H9 (cell line): ENCODE measurements around the gene SLC39A7. TPM values are rescaled to one million over a fixed set of nuclear protein-coding genes. Genes with fewer than 3 reads are reported as not detected.

Source experiments
- DNase-seq: peaks from one replicate; pipeline ENCODE4 v3.0.0-alpha.2; 2017
- H2AFZ ChIP-seq: one replicate; pipeline ENCODE4 v1.6.1; 2013; ENCODE audit warnings: mild to moderate bottlenecking, low read length, control low read depth, moderate library complexity
- H2AK5ac ChIP-seq: 2 replicates; pipeline ENCODE4 v1.6.1; 2013; ENCODE audit warnings: low read length, control low read depth, mixed read lengths; ENCODE audit not compliant: insufficient read length
- H2BK120ac ChIP-seq: one replicate; pipeline ENCODE4 v1.6.1; 2013; ENCODE audit warnings: low read depth, mild to moderate bottlenecking, low read length, control low read depth, inconsistent platforms; ENCODE audit not compliant: poor library complexity, severe bottlenecking
- H2BK12ac ChIP-seq: 2 replicates; pipeline ENCODE4 v1.6.1; 2013; ENCODE audit warnings: low read length, control low read depth, mixed read lengths, low read depth; ENCODE audit not compliant: insufficient read length
- H2BK15ac ChIP-seq: 2 replicates; pipeline ENCODE4 v1.6.1; 2013; ENCODE audit warnings: low read depth, low read length, control low read depth
- H2BK20ac ChIP-seq: one replicate; pipeline ENCODE4 v1.6.1; 2013; ENCODE audit warnings: low read depth, mild to moderate bottlenecking, low read length, control low read depth, inconsistent platforms; ENCODE audit not compliant: poor library complexity, severe bottlenecking
- H2BK5ac ChIP-seq: 2 replicates; pipeline ENCODE4 v1.6.1; 2013; ENCODE audit warnings: low read length, control low read depth, mixed read lengths; ENCODE audit not compliant: insufficient read length
- H3K14ac ChIP-seq: 2 replicates; pipeline ENCODE4 v1.6.1; 2013; ENCODE audit warnings: low read length, control low read depth; ENCODE audit not compliant: insufficient read depth
- H3K18ac ChIP-seq: 2 replicates; pipeline ENCODE4 v1.6.1; 2013; ENCODE audit warnings: low read depth, mild to moderate bottlenecking, mixed read lengths, low read length, control low read depth; ENCODE audit not compliant: insufficient read length
- H3K23ac ChIP-seq: 2 replicates; pipeline ENCODE4 v1.6.1; 2013; ENCODE audit warnings: low read length, control low read depth, mixed read lengths, low read depth; ENCODE audit not compliant: insufficient read length
- H3K23me2 ChIP-seq: 2 replicates; pipeline ENCODE4 v1.6.1; 2013; ENCODE audit warnings: low read depth, mild to moderate bottlenecking, mixed read lengths, low read length, control low read depth; ENCODE audit not compliant: insufficient read length, poor library complexity, severe bottlenecking
- H3K27ac ChIP-seq: 2 replicates; pipeline ENCODE4 v1.5.1; 2013; ENCODE audit warnings: low read length, control low read depth, mixed read lengths, low read depth; ENCODE audit not compliant: insufficient read length
- H3K27me3 ChIP-seq: 2 replicates; pipeline ENCODE4 v1.6.1; 2013; ENCODE audit warnings: low read length, control low read depth, inconsistent platforms; ENCODE audit not compliant: insufficient read depth
- H3K4ac ChIP-seq: 2 replicates; pipeline ENCODE4 v1.6.1; 2013; ENCODE audit warnings: low read depth, mild to moderate bottlenecking, control low read depth, inconsistent platforms, low read length, moderate library complexity
- H3K4me1 ChIP-seq: 2 replicates; pipeline ENCODE4 v1.6.1; 2013; ENCODE audit warnings: low read length, control low read depth, inconsistent platforms; ENCODE audit not compliant: insufficient read depth
- H3K4me2 ChIP-seq: 2 replicates; pipeline ENCODE4 v1.6.1; 2013; ENCODE audit warnings: low read length, control low read depth, mixed read lengths; ENCODE audit not compliant: insufficient read length, insufficient read depth
- H3K56ac ChIP-seq: 2 replicates; pipeline ENCODE4 v1.6.1; 2013; ENCODE audit warnings: low read depth, mild to moderate bottlenecking, mixed read lengths, low read length, control low read depth; ENCODE audit not compliant: insufficient read length
- H3K79me1 ChIP-seq: 2 replicates; pipeline ENCODE4 v1.6.1; 2013; ENCODE audit warnings: low read depth, mild to moderate bottlenecking, moderate library complexity, low read length, control low read depth, inconsistent platforms; ENCODE audit not compliant: insufficient read depth, poor library complexity, severe bottlenecking
- H3K79me2 ChIP-seq: 2 replicates; pipeline ENCODE4 v1.6.1; 2013; ENCODE audit warnings: low read length, control low read depth, inconsistent platforms; ENCODE audit not compliant: insufficient read depth
- H3K9ac ChIP-seq: 2 replicates; pipeline ENCODE4 v1.6.1; 2013; ENCODE audit warnings: low read length, control low read depth, mixed read lengths; ENCODE audit not compliant: insufficient read length; ENCODE audit errors: extremely low read depth
- H3K9me3 ChIP-seq: one replicate; pipeline ENCODE4 v1.6.1; 2013; ENCODE audit warnings: low read depth, low read length, inconsistent platforms; ENCODE audit not compliant: control insufficient read depth
- H3T11ph ChIP-seq: one replicate; pipeline ENCODE4 v1.6.1; 2013; ENCODE audit warnings: mild to moderate bottlenecking, low read length, control low read depth, inconsistent platforms
- H4K20me1 ChIP-seq: one replicate; pipeline ENCODE4 v1.6.1; 2013; ENCODE audit not compliant: control insufficient read depth, insufficient read length, insufficient read depth
- H4K5ac ChIP-seq: 2 replicates; pipeline ENCODE4 v1.6.1; 2013; ENCODE audit warnings: low read depth, mild to moderate bottlenecking, mixed read lengths, low read length, control low read depth; ENCODE audit not compliant: insufficient read length
- H4K8ac ChIP-seq: replicated peaks from 2 replicates; pipeline ENCODE4 v1.6.1; 2013; ENCODE audit warnings: low read length, control low read depth, mixed read lengths, low read depth; ENCODE audit not compliant: insufficient read length
- H4K91ac ChIP-seq: 2 replicates; pipeline ENCODE4 v1.6.1; 2013; ENCODE audit warnings: low read depth, mild to moderate bottlenecking, moderate library complexity, mixed read lengths, low read length, control low read depth; ENCODE audit not compliant: insufficient read length
- H3K27ac Mint-ChIP-seq, 3 experiments: 2 replicates in 2 of 3; 3 replicates in 1 of 3; pipeline ENCODE4 v1.8.0; 2020 to 2021; ENCODE audit warnings: mixed read lengths in 3 of 3, mild to moderate bottlenecking in 1 of 3, moderate library complexity in 1 of 3
- H3K27me3 Mint-ChIP-seq: 2 replicates; pipeline ENCODE4 v1.8.0; 2021; ENCODE audit warnings: low read depth, mild to moderate bottlenecking, moderate library complexity, mixed read lengths
- H3K36me3 Mint-ChIP-seq, 3 experiments: 2 replicates in 2 of 3; 3 replicates in 1 of 3; pipeline ENCODE4 v1.8.0; 2020 to 2021; ENCODE audit warnings: low read depth in 3 of 3, mixed read lengths in 3 of 3; ENCODE audit not compliant: insufficient read depth in 1 of 3
- H3K4me1 Mint-ChIP-seq, 2 experiments: 2 replicates each; pipeline ENCODE4 v1.8.0; 2020; ENCODE audit warnings: mixed read lengths in 2 of 2
- H3K4me3 Mint-ChIP-seq, 2 experiments: 2 replicates in 1 of 2; 3 replicates in 1 of 2; pipeline ENCODE4 v1.8.0; 2020 to 2021; ENCODE audit warnings: mild to moderate bottlenecking in 2 of 2, mixed read lengths in 2 of 2, moderate library complexity in 1 of 2
- H3K9me3 Mint-ChIP-seq, 2 experiments: 2 replicates in 1 of 2; 3 replicates in 1 of 2; pipeline ENCODE4 v1.8.0; 2020; ENCODE audit warnings: mild to moderate bottlenecking in 2 of 2, mixed read lengths in 2 of 2, moderate library complexity in 1 of 2
- WGBS: extraction: QIAGEN DNeasy Blood & Tissue Kit; methylation state at CpG from one replicate; pipeline ENCODE4 v1.1.7; 2013; ENCODE audit warnings: missing lambda C conversion rate, low lambda C conversion rate, mixed read lengths; ENCODE audit not compliant: insufficient read length; ENCODE audit errors: extremely low coverage; 5-methylcytosine and 5-hydroxymethylcytosine counted together
- total RNA-seq: library from RNA; stranded (reverse); gene quantifications from 2 replicates; pipeline ENCODE4 v1.2.1, GENCODE V29; 2021
- TF ChIP-seq, protein P1 (sequence below): fragments of 200-600 bp; sonication (generic); conservative IDR thresholded peaks from 3 replicates; pipeline ENCODE4 v1.8.0; 2021; ENCODE audit warnings: antibody characterized with exemption, mild to moderate bottlenecking

Gene SLC39A7
- total RNA-seq, 1 experiment from 2014 or later: 107 TPM

DNA sequence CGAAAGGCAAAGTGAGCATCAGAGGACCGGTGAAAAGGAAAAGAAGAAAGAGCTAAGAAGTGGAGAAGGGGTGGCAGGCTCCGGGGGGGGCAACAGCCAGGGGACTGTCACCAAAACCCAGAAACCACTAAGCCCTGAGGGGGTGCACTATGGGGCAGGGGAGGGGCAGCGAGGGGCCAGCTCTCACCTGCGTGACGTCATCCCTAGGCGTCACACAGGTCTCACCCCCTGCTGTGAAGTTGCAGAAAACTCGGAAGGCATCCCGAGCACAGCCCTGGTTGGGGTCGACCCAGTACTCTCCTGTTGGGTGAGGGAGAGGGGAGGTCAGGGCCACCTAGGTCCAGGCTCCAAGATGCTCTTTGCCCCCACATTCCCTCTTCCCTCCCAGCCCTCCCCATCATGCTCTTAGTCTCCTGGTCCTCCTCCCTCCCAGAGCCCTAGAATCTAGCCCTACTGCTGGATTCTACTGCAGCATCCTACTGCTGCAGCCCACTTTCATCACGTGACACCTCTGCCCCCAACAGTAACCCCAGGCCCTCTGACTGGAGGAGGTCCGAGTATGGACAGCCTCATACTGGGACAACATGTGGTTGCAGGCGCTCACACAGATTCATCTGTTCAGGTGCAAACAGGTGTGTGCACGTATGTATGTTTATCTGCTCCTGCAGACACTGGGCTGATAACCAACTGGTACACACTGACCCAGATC is 35.8 kb upstream of the SLC39A7 start:
- Histone ChIP-seq H3K56ac (no peak overlapping the region), H3K79me2 (no peaks in the 10 kb centered on the region), H4K91ac (no peak overlapping the region), H3K18ac (no peak overlapping the region), H4K20me1 (peaks cover 3% of the 10 kb centered on the region), H4K8ac (no peak overlapping the region), H3K4ac (no peak overlapping the region), H2AK5ac (no peak overlapping the region), H2BK5ac (no peak overlapping the region), H3T11ph (no peak overlapping the region), H2BK15ac (no peak overlapping the region), H2BK120ac (no peak overlapping the region), H3K23me2 (peaks cover 5% of the 10 kb centered on the region), H4K5ac (no peak overlapping the region), H3K23ac (no peak overlapping the region), H3K4me1 (no peaks in the 10 kb centered on the region; the same call in 1 of the 2 replicates), H3K79me1 (no peaks in the 10 kb centered on the region), H3K27ac (no peak overlapping the region), H2BK20ac (no peak overlapping the region), H2BK12ac (no peak overlapping the region), H2AFZ (no peak overlapping the region), H3K9me3 (no peaks in the 10 kb centered on the region), H3K9ac (no peak overlapping the region), H3K14ac (no peak overlapping the region), H3K27me3 (peaks cover 2% of the 10 kb centered on the region; the same call in 1 of the 2 replicates), H3K4me2 (no peak overlapping the region)
- TF ChIP-seq, protein P1, sequence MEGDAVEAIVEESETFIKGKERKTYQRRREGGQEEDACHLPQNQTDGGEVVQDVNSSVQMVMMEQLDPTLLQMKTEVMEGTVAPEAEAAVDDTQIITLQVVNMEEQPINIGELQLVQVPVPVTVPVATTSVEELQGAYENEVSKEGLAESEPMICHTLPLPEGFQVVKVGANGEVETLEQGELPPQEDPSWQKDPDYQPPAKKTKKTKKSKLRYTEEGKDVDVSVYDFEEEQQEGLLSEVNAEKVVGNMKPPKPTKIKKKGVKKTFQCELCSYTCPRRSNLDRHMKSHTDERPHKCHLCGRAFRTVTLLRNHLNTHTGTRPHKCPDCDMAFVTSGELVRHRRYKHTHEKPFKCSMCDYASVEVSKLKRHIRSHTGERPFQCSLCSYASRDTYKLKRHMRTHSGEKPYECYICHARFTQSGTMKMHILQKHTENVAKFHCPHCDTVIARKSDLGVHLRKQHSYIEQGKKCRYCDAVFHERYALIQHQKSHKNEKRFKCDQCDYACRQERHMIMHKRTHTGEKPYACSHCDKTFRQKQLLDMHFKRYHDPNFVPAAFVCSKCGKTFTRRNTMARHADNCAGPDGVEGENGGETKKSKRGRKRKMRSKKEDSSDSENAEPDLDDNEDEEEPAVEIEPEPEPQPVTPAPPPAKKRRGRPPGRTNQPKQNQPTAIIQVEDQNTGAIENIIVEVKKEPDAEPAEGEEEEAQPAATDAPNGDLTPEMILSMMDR: no peak
- no CpG with 5 or more reads among the region's 14 CpGs for WGBS
- peak overlapping the region in 1 of 3 experiments; percentile 64; a peak in 1 of 7 replicates for H3K27ac Mint-ChIP-seq
- no peaks in the 10 kb centered on the region for H3K36me3 Mint-ChIP-seq
- no peak for DNase-seq
- peaks cover 23 to 30% of the 10 kb centered on the region in 2 experiments for H3K4me1 Mint-ChIP-seq
- H3K9me3 Mint-ChIP-seq: no peaks in the 10 kb centered on the region
- H3K27me3 Mint-ChIP-seq: peaks cover 37% of the 10 kb centered on the region
- no peak overlapping the region for H3K4me3 Mint-ChIP-seq
